Osteocyte (in vitro differentiated cells): ENCODE data around the gene F8. TPM values are rescaled to one million over a fixed set of nuclear protein-coding genes. Genes with fewer than 3 reads are reported as not detected.

ENCODE experiments used
- DNase-seq: peaks from one replicate; pipeline ENCODE4 v3.0.0; 2021; ENCODE audit warnings: mixed read lengths; ENCODE audit not compliant: unreplicated experiment; ENCODE audit errors: extremely low spot score
- H3K27ac Mint-ChIP-seq: one replicate; pipeline ENCODE4 v1.8.0; 2021; ENCODE audit warnings: mild to moderate bottlenecking, mixed read lengths; ENCODE audit not compliant: unreplicated experiment
- H3K27me3 Mint-ChIP-seq: one replicate; pipeline ENCODE4 v1.8.0; 2021; ENCODE audit warnings: mixed read lengths; ENCODE audit not compliant: unreplicated experiment
- H3K36me3 Mint-ChIP-seq: one replicate; pipeline ENCODE4 v1.8.0; 2021; ENCODE audit warnings: mixed read lengths; ENCODE audit not compliant: unreplicated experiment
- H3K4me1 Mint-ChIP-seq: one replicate; pipeline ENCODE4 v1.8.0; 2021; ENCODE audit warnings: mixed read lengths; ENCODE audit not compliant: unreplicated experiment
- H3K4me3 Mint-ChIP-seq: one replicate; pipeline ENCODE4 v1.8.0; 2021; ENCODE audit warnings: mild to moderate bottlenecking, moderate library complexity, mixed read lengths; ENCODE audit not compliant: unreplicated experiment
- H3K9me3 Mint-ChIP-seq: one replicate; pipeline ENCODE4 v1.8.0; 2021; ENCODE audit warnings: mixed read lengths; ENCODE audit not compliant: unreplicated experiment
- CTCF ChIP-seq: fragments of 200-600 bp; sonication (generic); IDR thresholded peaks from 2 replicates; pipeline ENCODE4 v1.5.0; 2021; ENCODE audit warnings: antibody characterized with exemption, mild to moderate bottlenecking, moderate library complexity
- total RNA-seq: library from RNA; stranded (reverse); gene quantifications from 2 replicates; pipeline ENCODE4 v1.2.1, GENCODE V29; 2021

The F8 gene
- total RNA-seq, 1 donor from 2014 or later: 2.2 TPM

DNA sequence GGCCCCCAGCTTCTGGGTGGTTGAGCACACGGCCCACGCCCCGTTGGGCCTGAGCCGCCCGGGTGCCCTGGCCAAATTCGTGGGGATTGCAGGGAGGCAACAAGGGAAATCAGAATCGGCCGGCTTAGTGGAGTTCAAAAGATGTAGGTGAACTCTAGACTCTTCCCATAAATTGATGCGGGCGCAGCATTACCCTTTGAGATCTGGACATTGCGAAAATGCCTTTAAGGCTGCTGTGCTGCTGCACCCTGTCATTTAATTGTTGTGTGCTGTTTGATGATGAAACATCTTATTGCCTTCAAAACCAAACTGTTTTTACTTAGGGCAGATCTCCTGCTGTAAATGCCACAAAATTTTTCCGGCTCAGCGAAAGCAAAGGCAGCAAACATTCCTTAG is 216.8 kb downstream of the F8 start:
- H3K4me3 Mint-ChIP-seq: peak overlapping the region; percentile 81

DNA sequence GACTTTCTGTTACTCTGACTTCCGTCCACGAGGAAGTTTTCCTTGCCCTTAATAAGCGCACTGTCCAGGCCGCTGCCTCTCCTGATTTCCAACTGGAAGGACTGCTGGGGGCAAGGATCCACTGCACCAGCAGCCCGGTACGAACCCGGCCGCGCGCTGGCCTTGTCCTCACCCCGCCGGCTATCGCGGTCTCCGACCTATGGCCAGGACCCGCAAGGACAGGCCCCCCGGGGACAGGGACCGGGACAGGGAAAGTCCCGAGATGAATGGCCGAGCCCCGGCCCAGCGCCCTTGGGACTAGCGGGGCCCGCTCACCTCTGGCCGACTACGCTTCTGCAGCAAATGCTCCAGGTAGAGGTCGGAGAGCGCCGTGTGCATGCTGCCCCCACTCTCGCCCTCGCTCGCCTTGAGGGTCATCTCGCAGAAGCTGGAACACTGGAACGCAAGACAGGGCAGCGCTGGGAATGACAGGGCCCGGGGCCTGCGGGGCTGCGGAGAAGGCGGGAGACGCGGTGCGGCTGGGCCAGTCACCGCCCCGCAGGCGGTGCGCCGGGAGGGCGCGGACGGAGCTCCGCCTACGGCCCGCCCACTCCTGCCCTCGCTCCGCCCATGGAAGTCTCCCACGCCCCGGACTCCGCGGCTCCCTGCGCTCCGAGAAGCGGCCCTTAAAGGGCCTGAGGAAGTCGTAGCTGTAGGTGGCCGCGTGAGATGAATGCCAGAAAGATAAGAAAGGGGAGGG is 217.4 kb downstream of the F8 start, which contains the start of gene MPP1:
MPP1 (minus strand) TSS at position 529 of the 739 bp plus-strand sequence; CDS start at position 417, 112 bp downstream.
- no peak for TF ChIP-seq CTCF
- peak within 1 kb of the TSS; percentile 56 for H3K27ac Mint-ChIP-seq
- no peaks in the 10 kb centered on the region for H3K36me3 Mint-ChIP-seq
- peaks cover 21% of the 10 kb centered on the region for H3K9me3 Mint-ChIP-seq
- H3K4me1 Mint-ChIP-seq: peaks cover 15% of the 10 kb centered on the region
- H3K4me3 Mint-ChIP-seq: peak within 1 kb of the TSS; percentile 81
- peak; percentile 87 for DNase-seq
- H3K27me3 Mint-ChIP-seq: peaks cover 6% of the 10 kb centered on the region

More for the DNA sequence above, 216.8 kb downstream of the F8 start:
- DNase-seq: no peak
- H3K9me3 Mint-ChIP-seq: peaks cover 21% of the 10 kb centered on the region
- TF ChIP-seq CTCF: no peak
- peaks cover 6% of the 10 kb centered on the region for H3K27me3 Mint-ChIP-seq
- no peaks in the 10 kb centered on the region for H3K36me3 Mint-ChIP-seq
- peaks cover 13% of the 10 kb centered on the region for H3K4me1 Mint-ChIP-seq
- peak overlapping the region; percentile 56 for H3K27ac Mint-ChIP-seq

DNA sequence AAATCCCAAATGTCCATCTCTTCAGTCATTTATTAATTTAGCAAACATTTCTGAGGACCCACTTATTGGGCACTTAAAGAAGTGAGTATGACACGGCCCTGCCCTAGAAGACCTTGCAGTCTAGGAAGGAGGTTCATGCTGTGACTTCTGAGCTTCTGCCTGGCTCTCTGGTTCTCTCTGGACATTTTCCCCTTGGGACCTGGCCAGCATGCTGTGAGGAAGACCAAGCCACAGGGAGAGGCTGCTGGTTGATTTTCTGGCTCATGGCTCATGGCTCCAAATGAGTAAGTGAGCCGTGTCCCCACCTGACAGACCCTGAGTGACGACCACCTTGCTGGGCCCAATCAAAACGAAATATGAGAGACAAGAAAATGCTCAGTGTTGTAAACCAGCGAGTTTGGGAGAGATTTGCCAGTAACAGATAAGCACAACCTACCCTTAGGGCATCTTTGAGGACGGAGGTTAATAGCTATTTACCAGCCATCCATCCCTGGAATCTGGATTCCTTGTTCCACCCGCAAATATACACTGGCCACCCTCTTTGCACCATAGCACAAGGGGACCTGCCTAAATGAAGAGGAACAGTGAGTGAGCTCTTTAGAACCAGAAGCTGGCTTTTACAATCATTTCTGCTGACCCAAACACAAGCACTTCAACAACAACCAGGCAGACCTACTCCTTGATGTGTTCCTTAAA is 218.1 kb downstream of the F8 start:
- H3K36me3 Mint-ChIP-seq: no peaks in the 10 kb centered on the region
- peaks cover 22% of the 10 kb centered on the region for H3K4me1 Mint-ChIP-seq
- H3K4me3 Mint-ChIP-seq: peak overlapping the region; percentile 81
- no peak for DNase-seq
- peaks cover 6% of the 10 kb centered on the region for H3K27me3 Mint-ChIP-seq
- H3K9me3 Mint-ChIP-seq: peaks cover 21% of the 10 kb centered on the region
- H3K27ac Mint-ChIP-seq: no peak overlapping the region
- no peak for TF ChIP-seq CTCF

DNA sequence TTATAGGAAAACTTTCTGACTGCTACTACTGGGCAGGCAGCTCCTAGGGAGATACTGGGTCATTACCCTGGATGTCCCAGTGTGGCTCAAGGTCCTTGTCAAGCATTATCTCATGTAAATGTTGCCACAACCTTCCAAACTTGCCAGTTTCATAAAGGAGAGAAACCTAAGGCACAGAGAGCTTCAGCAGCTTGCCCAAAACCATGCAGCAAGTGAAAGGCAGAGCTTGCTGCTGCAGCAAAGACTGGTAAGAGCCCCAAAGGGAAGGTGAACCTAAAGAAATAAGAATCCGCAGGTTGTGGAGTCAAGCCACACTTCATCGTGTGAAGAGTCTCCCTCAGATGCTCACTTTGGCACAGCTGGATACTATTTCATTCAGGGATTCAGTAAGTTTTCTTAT is 219.6 kb downstream of the F8 start:
- Mint-ChIP-seq H3K27me3 (no peaks in the 10 kb centered on the region), H3K9me3 (peaks cover 11% of the 10 kb centered on the region), H3K4me1 (peaks cover 33% of the 10 kb centered on the region)

More for the DNA sequence above, 219.6 kb downstream of the F8 start:
- Mint-ChIP-seq H3K36me3 (no peaks in the 10 kb centered on the region), H3K4me3 (no peak overlapping the region), H3K27ac (no peak overlapping the region)
- no peak for DNase-seq
- TF ChIP-seq CTCF: no peak
